KOPT-K1 (cell line): Measurements from ENCODE around the gene PLCB3.
"Not testable (repeated sequence)": the region's sequence is repeated elsewhere in the genome, so short reads cannot be mapped to it uniquely, and the experiment has no call there.

ENCODE experiments used
- H3K27ac ChIP-seq: fragments of 200-600 bp; sonication (generic); 2 replicates; pipeline ENCODE4 v1.5.1; 2016; ENCODE audit warnings: antibody characterized with exemption, mild to moderate bottlenecking, low read depth, low read length; ENCODE audit not compliant: poor library complexity, severe bottlenecking
- H3K36me3 ChIP-seq: fragments of 200-600 bp; sonication (generic); 2 replicates; pipeline ENCODE4 v1.5.1; 2017; ENCODE audit warnings: antibody characterized with exemption, mild to moderate bottlenecking, low read length, moderate library complexity; ENCODE audit not compliant: insufficient read depth
- H3K9me3 ChIP-seq: fragments of 200-600 bp; sonication (generic); 2 replicates; pipeline ENCODE4 v1.5.1; 2017; ENCODE audit warnings: antibody characterized with exemption, low read length, mild to moderate bottlenecking; ENCODE audit not compliant: insufficient read depth, poor library complexity, severe bottlenecking

The PLCB3 gene

DNA sequence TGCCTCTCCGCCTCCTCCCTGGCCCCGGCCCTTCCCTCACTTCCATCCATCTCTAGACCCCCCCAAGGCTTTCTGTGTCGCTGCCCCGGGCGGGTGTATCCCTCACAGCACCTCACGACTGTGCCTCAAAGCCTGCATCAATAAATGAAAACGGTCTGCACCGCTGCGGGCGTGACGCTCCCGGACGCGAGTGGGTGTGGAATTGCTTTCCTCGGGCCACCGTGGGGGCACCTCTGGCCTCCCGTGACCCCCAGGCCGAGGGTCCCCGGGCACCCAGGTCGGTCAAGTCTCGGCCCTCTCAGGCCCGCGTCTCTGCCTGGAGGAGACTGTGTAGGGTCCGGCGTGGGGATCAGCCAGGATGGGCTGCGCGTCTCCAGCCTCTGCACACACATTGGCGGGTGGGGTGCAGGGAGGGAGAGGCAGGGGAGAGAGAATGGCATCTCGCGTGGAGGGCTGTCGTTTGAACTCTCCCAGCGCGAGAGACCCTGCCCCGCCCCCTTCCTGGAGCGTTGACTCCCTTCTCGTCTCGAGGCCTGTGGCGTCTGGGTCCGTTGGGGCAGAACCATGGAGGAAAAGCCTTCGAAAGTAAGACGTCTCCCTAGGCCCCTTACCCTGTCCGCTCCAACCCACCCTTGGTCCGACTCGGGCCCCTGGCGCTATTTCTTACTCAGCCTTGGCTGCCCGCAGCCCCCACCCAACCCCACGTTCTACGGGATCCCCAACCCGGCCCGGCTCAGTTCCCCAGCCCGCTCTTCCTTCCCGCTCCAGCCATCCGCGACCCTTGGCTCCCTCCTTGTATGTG is 48.7 kb downstream of the PLCB3 start, which contains the start of gene CATSPERZ:
Gene CATSPERZ (plus strand): TSS at position 512 of the 802 bp plus-strand sequence. CDS start 53 bp downstream, at position 565.
- Histone ChIP-seq H3K27ac (no peak within 1 kb of the TSS), H3K9me3 (no peaks in the 10 kb centered on the region), H3K36me3 (no peaks in the 10 kb centered on the region)

GRCh38 chr11:64303109-64304031 is 52.0 kb downstream of the PLCB3 start:
- H3K27ac ChIP-seq = peak overlapping the region; percentile 96
- H3K36me3 ChIP-seq = peaks cover 13% of the 10 kb centered on the region
- no peaks in the 10 kb centered on the region for H3K9me3 ChIP-seq

GRCh38 chr11:64304032-64304315 is 52.6 kb downstream of the PLCB3 start:
- H3K9me3 ChIP-seq = no peaks in the 10 kb centered on the region
- peak overlapping the region; percentile 96 for H3K27ac ChIP-seq
- H3K36me3 ChIP-seq = peaks cover 15% of the 10 kb centered on the region

GRCh38 chr11:64304316-64305072 is 53.2 kb downstream of the PLCB3 start:
- H3K27ac ChIP-seq = peak overlapping the region; percentile 96
- H3K9me3 ChIP-seq = no peaks in the 10 kb centered on the region
- peaks cover 20% of the 10 kb centered on the region for H3K36me3 ChIP-seq

GRCh38 chr11:64305075-64305690 is 53.9 kb downstream of the PLCB3 start, which contains the start of gene ESRRA:
Gene ESRRA (plus strand): TSS chr11:64305524. CDS start chr11:64307180, 1,656 bp downstream.
- Histone ChIP-seq H3K36me3 (peaks cover 27% of the 10 kb centered on the region), H3K27ac (peak within 1 kb of the TSS; percentile 96), H3K9me3 (no peaks in the 10 kb centered on the region)

- Histone ChIP-seq H3K9me3 (no peaks in the 10 kb centered on the region), H3K36me3 (peaks cover 34% of the 10 kb centered on the region), H3K27ac (peak overlapping the region; percentile 80)
Observed at GRCh38 chr11:64305691-64306562, 54.6 kb downstream of the PLCB3 start.

- Histone ChIP-seq H3K36me3 (peaks cover 38% of the 10 kb centered on the region), H3K27ac (peak overlapping the region; percentile 80), H3K9me3 (no peaks in the 10 kb centered on the region)
Observed at GRCh38 chr11:64306563-64306875, 55.2 kb downstream of the PLCB3 start.

DNA sequence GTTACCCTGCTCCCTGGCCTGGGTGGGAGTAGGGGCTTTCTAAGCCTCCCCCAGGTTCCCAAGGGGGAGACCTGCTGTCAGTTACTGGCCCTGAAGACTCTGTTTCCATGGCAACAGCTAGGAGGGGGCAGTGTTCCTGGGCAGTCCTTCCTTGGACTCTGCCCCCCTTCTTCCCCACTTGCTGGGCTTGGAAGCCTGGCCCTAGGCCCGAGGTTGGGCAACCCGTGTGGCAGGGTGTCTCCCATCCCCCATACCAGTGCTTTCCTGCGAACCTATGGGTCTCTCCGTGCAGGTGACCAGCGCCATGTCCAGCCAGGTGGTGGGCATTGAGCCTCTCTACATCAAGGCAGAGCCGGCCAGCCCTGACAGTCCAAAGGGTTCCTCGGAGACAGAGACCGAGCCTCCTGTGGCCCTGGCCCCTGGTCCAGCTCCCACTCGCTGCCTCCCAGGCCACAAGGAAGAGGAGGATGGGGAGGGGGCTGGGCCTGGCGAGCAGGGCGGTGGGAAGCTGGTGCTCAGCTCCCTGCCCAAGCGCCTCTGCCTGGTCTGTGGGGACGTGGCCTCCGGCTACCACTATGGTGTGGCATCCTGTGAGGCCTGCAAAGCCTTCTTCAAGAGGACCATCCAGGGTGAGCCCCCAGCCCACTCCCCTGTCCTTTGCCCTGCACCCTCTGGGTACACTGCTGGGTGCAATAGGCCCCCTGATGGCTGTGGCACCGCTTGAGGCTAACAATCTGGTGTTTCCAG is 55.7 kb downstream of the PLCB3 start:
- Histone ChIP-seq H3K36me3 (peaks cover 38% of the 10 kb centered on the region), H3K27ac (peak overlapping the region; percentile 80), H3K9me3 (no peaks in the 10 kb centered on the region)

DNA sequence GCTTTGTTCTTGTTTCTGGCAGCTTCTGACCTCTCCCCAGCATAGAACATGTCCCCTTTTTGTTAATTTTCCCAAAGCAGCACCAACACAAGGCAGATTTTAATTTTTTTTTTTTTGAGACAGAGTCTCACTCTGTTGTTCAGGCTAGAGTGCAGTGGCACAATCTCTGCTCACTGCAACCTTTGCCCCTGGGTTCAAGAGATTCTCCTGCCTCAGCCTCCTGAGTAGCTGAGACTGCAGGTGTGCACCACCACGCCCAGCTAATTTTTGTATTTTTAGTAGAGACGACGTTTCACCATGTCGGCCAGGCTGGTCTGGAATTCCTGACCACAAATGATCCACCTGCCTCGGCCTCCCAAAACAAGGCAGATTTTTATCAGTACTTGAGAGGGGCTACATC is 56.5 kb downstream of the PLCB3 start:
- H3K9me3 ChIP-seq, H3K27ac ChIP-seq: not testable (repeated sequence)
- peaks cover 44% of the 10 kb centered on the region for H3K36me3 ChIP-seq

DNA sequence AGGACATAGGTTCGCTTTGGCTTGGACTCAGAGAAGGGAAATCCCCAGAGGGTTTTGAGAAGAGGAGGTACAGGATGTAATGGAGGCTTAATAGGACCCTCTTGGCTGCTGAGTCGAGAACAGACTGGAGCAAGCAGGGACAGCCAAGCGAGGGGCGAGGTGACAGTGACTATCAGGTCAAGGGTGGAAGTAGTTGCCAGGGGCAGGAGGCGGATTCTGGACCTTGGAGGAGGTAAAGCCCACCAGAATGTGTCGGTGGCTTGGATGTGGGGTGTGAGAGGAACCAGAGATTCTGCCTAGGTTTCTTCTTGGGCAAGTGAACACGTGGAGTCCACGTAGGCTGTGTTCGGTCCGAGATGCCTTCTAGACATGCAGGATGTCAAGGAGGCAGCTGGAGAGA is 61.6 kb downstream of the PLCB3 start:
- Histone ChIP-seq H3K27ac (peak overlapping the region; percentile 13), H3K9me3 (no peaks in the 10 kb centered on the region), H3K36me3 (peaks cover 71% of the 10 kb centered on the region)

GRCh38 chr11:64313491-64314145 is 62.3 kb downstream of the PLCB3 start:
- no peaks in the 10 kb centered on the region for H3K9me3 ChIP-seq
- H3K27ac ChIP-seq = no peak overlapping the region
- peaks cover 67% of the 10 kb centered on the region for H3K36me3 ChIP-seq

- no peaks in the 10 kb centered on the region for H3K9me3 ChIP-seq
- no peak overlapping the region for H3K27ac ChIP-seq
- peaks cover 61% of the 10 kb centered on the region for H3K36me3 ChIP-seq
Observed at GRCh38 chr11:64314146-64314804, 62.9 kb downstream of the PLCB3 start.
